DND-41 (cell line): Measurements from ENCODE around the gene CARHSP1.

Source experiments
- CTCF ChIP-seq: IDR thresholded peaks from 2 replicates; pipeline ENCODE4 v1.5.1; 2012; ENCODE audit warnings: borderline replicate concordance, low read length, moderate library complexity, mild to moderate bottlenecking; ENCODE audit not compliant: poor library complexity, severe bottlenecking; ENCODE audit errors: extremely low read depth
- EZH2 ChIP-seq: IDR thresholded peaks from 3 replicates; pipeline ENCODE4 v1.6.1; 2012; ENCODE audit warnings: borderline replicate concordance, low read depth, mild to moderate bottlenecking, moderate library complexity, low read length, inconsistent platforms; ENCODE audit not compliant: severe bottlenecking

GRCh38 chr16:8880839-8881510, 12.2 kb upstream of the CARHSP1 start:
- TF ChIP-seq CTCF (no peak), EZH2 (no peak)
